Stimulated activated CD4-positive, alpha-beta T cell treated with anti-CD3 and anti-CD28 coated beads, TNF-alpha, amount 100 ng/mL, for 48 hours (primary cell): ENCODE data around the gene FRMD3.

ENCODE experiments used
- DNase-seq, 3 donors: peaks; one replicate each; pipeline ENCODE4 v3.0.0-alpha.2; 2020; ENCODE audit warnings: low read depth in 3 of 3

FRMD3 gene

DNA sequence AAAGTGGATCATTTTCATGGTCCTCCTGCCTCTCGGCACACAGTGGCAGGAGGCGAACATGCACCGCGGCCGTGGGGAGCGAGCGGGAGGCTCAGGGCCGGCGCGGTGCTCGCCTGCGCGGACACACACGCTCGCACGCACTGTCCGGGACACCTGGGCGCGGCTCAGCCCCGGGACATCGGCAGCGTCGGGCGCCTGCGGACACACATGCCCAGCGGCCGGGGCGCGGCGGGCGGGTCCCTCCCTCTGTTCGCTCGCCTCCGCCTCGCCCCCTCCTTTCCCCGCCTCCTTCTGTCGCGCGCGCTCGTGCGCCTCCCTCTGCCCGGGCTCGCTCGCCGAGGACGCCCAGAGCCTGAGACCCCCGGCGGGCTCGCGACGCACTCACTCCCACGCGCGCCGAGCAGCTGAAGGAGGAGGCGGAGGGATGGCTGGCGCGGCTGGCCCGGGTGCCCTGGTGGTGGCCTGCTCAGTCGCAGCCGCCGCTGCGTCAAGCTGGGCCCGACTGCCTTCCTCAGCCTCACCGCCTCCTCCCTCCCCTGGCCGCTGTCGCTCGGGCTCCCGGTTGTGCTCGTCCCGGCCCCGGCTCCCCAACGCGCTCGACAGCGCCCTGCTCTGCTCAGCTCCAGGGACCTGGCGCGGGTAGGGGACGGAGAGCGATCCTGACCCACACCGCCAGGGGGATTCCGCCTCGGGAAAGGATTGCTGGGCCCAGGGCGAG is at the start of gene FRMD3:
Gene FRMD3, minus strand, starts transcription at position 230 of the 718 bp plus-strand sequence. Its CDS starts 170 bp downstream, at position 60.
- DNase-seq = peak; percentile 7 to 18 (median 11)

DNA sequence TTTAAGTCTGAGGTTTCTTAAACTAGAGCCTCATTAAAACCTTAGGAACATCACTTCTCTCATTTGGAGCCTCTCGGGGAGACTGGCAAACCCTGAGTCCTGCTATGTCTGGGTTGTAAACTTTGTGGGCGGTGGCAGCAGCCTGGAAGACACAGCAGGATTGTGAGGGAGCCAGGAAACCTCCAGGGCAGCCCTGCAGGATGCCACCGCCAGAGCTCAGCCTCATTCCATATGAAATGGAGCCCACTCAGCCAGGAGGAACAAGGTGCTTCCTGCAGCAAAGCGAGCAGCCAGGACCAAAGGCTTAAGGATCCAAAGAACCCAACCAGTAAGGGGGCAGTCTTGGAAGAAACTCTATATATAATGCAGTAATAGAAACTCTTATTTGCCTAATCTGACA is 46.8 kb upstream of the FRMD3 start:
- no peak for DNase-seq

GRCh38 chr9:83583151-83584014 is 45.2 kb upstream of the FRMD3 start:
- DNase-seq = peak in 1 of 3 donors; percentile 16

GRCh38 chr9:83582029-83582428 is 43.8 kb upstream of the FRMD3 start:
- no peak for DNase-seq

DNA sequence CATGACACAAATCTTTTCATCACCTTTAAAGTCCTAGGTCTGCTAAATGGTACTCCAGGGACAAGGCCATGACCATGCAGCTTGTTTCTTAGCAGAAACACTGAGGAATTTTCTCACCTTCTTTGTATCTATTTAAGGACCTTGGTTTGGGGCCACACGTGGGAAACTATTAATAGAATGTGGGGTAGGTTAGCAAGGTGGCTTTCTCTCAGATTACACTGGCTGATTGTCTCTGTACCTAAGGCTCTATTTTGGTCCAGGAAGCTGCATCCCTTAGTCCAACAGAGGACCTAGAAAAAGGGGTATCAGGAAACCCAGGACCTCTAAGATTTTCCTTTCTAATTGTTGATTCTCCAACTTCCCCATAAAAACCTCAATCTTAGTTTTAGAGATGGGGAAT is 36.3 kb upstream of the FRMD3 start:
- no peak for DNase-seq

- DNase-seq = no peak
These were observed 34.3 kb upstream of the FRMD3 start for GRCh38 chr9:83572524-83572923.

DNA sequence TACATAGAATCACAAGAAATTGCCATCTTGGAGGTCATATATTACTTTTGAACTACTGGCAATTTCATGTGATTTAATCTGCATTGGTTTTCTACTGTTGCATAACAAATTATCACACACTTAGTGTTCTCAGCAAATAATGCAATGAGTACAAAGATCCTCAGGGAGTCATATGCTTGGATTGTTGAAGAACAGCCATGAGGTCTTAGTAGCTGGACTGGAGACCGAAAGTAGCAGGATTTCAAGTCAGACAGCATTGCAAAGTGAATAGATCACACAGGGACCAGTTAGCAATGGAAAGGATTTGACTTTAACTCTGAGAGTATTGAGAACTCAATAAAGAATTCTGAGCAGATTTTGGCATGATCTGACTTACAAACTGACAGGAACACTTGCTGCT is 32.2 kb upstream of the FRMD3 start:
- no peak for DNase-seq

GRCh38 chr9:83569326-83569725 is 31.1 kb upstream of the FRMD3 start:
- no peak for DNase-seq

DNA sequence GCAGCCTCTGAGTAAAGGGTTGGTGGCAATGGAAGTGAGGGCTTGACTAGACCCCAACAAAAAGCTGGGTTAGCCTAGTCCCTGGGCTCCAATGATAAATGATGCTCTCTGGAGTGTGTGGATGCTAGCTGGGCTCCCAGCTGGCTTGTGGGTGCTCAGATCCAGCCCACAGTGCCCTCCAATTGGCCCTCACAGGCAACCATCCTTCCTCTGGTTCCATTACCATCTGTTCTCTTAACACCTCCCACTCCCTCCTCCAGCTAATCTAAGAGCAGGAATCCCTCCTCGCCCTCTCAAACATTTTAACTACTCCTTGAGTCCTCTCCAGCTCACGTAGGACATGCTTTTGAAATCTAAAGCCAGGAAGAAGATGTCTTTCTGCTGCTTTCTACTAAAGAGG is 25.2 kb upstream of the FRMD3 start:
- DNase-seq = no peak

GRCh38 chr9:83560169-83560826 is 22.1 kb upstream of the FRMD3 start:
- DNase-seq = no peak

DNA sequence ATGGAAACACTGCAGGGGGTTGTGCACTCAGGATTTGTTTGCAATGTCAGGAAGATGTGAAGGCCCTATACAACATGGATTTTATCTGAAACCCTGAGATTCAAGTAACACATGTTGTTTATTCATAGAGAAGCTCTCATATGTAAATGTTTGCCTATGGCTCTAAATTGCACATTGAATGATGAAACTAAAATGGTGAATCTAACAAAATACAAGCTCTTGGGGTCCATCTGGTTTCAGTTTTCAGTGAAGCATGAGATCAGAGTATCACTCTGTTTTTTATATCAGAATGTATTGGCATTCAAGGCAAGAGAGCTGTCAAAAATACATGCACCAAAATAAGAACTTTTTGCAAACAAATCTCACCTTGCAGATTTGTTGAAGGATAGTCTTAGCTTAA is 19.6 kb upstream of the FRMD3 start:
- DNase-seq = no peak

GRCh38 chr9:83557317-83557716 is 19.1 kb upstream of the FRMD3 start:
- no peak for DNase-seq

- DNase-seq = no peak
These were observed 16.1 kb upstream of the FRMD3 start for GRCh38 chr9:83554278-83554677.

GRCh38 chr9:83544002-83544698 is 5.9 kb upstream of the FRMD3 start:
- no peak for DNase-seq

DNA sequence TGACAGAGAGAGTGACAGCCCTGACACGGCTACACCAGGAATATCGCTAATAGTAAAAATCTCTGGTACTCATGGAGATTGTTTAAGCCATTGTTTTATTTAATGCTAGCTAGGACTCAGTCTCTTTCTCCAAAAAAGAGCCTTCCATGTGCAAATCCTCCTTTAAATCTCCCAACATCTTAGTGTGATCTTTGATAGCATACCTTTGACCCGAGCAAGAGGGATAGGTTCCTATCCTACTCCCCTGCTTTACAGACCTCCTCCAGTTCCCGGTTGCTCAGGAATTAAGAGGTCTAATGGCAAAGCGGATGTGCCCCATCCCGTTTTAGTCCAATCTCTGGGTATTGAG is 663 bp upstream of the FRMD3 start:
- no peak for DNase-seq

DNA sequence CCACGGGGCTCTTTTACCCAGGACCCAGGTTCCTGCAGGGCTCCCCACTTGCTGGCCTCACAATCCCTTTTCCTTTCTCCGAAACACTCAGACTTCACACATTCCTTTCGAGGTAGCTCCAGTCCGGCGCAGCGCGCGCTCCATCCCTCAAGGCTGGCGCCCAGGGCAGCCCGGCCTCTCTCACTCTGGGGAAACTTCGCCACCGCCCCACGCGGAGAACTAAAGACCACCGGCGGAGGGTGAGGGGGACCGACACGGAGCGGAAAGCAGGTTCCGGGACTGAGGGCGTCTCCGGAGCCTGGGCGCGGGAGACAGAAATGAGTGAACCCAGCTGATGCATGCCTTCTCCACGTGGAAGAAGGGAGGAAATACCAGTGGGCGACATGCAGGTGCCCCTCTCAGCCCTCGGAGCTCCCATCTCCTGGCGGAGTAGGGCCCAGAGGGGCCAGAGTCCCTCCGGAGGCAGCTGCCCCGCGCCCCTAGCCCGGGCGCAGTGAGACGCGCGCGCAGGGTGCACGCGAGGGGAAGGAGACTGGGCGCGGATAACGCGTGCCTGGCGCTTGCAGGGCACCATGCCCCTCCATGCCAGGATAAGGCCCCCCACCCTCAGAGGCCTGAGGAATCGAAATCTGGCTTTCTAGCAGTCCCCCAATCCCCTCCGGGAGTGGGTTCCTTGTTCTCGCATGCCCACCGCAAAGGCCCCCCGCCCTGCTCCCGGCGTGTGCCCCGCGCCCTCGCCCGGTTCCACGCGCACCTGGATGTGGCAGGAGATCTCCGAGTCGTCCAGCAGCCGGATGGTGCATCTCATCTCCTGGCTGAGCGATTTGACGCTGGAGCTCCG is 650 bp downstream of the FRMD3 start:
- no peak for DNase-seq

GRCh38 chr9:83536332-83536731 is 1.9 kb downstream of the FRMD3 start:
- no peak for DNase-seq

- no peak for DNase-seq
These were observed 2.5 kb downstream of the FRMD3 start for GRCh38 chr9:83535736-83536135.

DNA sequence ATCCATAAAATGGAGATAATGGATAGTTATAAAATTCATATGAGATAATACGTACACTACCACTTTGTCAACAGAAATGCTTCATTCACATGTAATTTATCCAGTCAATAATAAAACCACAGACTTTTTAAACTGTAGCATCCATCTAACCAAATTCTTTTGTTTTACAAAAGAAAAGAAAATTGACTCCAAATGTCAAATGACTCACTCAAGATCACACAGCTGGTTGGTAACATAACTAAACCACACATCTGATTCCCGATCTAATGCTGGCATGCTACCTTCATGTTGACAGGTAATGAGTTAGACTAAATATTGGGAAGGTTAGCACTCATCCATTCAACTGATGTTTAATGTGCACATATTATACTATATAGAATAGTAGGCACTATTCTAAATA is 4.9 kb downstream of the FRMD3 start:
- no peak for DNase-seq

GRCh38 chr9:83526901-83527300 is 11.3 kb downstream of the FRMD3 start:
- DNase-seq = no peak

DNA sequence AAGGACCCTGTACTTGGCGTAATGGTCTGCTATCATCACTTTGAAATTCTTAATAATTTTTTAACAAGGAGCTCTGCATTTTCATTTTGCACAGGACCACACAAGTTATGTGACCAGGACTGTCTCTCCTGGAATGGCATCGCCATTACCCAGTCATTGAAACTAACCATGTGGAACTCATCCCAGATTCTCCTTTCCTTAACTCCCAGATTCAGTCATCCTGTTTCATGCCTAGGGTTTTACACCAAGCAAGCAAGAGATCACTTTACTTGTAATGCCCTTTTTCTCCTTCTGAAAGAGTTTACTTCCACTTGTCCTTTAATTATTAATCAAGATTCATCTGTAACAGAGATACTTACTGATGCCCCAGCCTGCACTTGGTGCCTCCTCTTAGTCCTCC is 12.0 kb downstream of the FRMD3 start:
- no peak for DNase-seq
